ENCODE data around the gene HLTF.
"Not testable (repeated sequence)": the region's sequence is repeated elsewhere in the genome, so short reads cannot be mapped to it uniquely, and the experiment has no call there.

Gene HLTF

DNA sequence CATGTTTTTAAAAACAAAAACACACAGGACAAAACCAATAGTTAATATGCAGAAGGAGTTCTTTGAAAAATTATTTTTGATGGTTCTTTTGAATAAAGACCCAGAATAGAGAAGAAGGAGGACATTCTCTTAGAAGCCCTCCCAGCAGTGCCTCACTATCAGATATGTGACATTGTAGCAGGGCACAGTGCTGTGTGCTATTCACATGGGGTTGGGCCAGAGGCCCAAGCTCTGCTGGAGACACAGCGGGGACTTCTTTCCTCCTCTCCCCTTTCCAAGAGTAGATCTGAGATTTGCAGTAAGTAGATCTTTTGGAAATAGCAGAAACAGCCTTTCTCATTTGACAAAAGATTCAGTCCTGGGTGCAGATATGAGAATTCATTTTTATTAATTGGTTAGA lies 88.7 kb downstream of the HLTF start:
- DNase-seq = no peak
- intact Hi-C loops (cut with DNase I) = no loop called here

DNA sequence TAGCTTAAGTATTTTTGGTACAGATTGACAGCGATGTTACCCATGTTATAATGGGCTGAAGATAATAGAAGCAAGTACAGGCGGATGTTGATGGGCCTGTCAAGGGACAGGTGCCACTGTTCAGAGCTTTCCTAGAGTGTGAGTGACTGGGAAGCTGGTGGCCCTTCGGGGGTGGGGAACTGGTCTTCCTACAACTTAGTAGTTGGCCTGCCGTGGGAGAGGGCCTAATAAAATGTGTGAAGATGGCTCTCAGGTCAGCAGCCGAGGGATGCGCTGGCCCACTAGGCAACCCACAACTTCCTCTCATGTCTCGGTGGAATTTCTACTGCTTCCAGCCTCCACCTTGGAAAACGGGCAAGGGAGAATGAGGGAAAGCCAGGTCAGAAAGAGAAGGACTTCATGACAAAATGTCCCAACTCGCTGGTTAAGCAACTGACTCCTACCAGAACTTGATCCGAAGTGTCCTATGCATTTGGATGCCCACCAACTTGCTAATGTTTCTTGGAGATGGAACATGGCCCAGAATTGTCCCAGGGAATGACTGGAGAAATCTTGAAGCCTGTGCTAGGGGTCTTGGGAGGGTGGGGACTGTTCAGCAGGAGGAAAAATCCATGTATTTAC lies 93.6 kb downstream of the HLTF start:
- DNase-seq = peak in 1 of 10 donors; percentile 67
- intact Hi-C loops (cut with DNase I) = loop anchor here (5.0 kb wide), 1 partner anchor 95 kb away; the partner anchor contains the start of gene HLTF

DNA sequence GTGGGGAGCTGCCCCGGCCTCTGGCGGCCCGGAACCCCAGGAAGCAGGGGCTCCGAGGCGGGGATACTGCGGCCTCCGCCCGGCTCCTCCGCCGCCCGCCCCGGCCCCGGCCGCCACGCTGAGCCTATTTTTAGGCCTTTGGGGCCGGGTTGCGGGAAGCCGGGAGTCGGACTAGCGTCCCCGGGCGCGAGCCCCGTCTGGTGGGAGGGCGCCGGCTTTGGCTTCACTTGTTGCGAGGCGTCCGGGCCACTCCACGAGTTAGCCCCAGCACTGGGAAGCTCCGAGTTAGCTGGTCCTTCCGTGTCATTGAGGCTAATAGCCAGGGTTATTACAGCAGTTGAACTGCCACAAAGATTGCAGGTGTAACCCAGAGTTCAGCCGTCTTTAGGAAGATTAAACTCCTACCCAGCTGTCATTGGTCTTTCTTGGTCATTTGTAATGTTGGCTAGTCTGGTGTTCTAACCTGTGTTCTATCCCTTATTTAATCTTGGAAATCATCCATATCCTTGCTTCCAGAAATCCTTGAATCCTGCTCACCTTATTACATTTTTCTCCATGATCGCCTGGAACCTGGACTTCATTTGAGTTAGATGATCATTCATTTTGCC lies 94.2 kb downstream of the HLTF start:
- intact Hi-C loops (cut with DNase I) = loop anchor here (5.0 kb wide), 1 partner anchor 95 kb away; the partner anchor contains the start of gene HLTF
- peak in 8 of 10 donors; percentile 25 to 87 (median 39) for DNase-seq

DNA sequence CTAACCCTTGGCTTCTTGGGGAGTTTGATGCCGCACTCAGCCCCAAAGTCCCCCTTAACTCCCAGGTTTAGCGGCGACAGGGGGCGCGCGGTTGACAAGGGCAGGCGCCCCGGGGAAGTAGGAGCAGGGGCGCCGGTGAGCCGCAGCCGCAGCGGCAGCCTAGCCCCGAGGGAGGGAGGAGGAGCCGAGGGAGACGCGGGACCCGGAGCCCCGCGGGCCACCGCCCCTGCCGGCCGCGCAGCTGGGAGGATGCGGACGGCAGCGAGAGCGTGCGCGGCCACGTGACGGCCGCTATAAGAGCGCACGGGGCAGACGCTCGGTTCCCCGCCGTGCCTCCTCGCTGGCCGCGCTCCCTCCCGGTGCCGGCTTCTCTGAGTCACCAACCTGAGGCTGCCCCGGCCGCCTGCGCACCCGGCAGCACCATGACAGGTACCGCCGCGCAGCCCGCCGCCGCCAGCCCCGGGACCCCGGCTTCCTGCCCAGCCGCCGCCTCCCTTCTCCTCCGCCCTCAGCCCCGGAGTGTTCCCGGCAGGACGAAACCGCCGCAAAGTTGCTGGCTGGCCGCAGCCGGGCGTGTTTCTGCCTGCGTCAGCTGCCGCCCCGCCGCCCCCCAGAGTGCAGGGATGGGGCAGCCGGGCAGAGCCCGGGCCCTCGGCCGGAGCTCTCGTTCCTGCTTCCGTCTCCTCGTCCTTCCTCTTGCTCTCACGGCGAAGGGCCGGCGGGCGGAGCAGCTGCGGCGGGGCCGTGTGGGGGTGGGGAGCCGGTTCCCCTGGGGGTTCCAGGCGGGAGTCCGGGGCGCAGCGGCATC lies 94.9 kb downstream of the HLTF start, which contains the start of gene GYG1:
Gene GYG1, plus strand, starts transcription at position 322 of the 808 bp plus-strand sequence. Its CDS starts 101 bp downstream, at position 423.
- intact Hi-C loops (cut with DNase I) = loop anchor here (5.0 kb wide), 1 partner anchor 96 kb away; the partner anchor contains the start of gene HLTF

DNA sequence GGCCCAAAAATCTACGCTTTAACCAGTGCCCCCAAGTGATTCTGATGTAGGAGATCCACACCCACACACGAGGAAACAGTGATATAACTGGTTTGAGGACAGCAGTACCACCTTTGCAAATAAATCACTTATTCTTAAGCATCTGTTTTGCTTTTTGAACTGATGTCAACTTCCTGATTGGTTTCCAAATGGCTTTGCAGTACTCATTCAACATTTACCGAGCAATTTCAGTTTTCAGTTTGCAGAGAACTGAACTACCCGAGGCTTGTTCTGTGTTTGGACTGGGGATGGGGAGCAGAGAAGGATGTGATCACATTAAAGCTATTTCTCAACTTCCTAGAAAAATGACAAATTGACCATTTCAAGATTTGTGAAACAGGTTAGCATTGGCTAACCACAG lies 96.1 kb downstream of the HLTF start:
- intact Hi-C loops (cut with DNase I) = loop anchor here (5.0 kb wide), 1 partner anchor 97 kb away; the partner anchor contains the start of gene HLTF
- DNase-seq = no peak

More for the DNA sequence above, 94.9 kb downstream of the HLTF start, which contains the start of gene GYG1:
- DNase-seq = peak; percentile 58 to 96 (median 75)

DNA sequence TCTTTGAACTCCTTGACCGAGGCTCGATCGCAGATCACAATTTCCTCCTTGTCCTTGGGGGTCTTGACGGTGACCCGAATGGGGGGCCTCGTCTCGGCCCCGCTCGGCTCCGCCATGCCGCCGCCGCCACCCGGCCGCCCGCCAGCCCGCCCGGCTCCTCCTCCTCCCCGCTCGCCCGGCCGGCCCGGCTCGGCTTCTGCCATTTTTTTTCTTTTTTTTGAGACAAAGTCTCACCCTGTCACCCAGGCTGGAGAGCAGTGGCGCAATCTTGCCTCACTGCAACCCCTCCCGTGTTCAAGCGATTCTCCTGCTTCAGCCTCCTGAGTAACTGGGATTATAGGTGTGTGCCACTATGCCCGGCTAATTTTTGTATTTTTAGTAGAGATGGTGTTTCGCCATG lies 98.8 kb downstream of the HLTF start:
- DNase-seq; intact Hi-C loops (cut with DNase I): not testable (repeated sequence)

DNA sequence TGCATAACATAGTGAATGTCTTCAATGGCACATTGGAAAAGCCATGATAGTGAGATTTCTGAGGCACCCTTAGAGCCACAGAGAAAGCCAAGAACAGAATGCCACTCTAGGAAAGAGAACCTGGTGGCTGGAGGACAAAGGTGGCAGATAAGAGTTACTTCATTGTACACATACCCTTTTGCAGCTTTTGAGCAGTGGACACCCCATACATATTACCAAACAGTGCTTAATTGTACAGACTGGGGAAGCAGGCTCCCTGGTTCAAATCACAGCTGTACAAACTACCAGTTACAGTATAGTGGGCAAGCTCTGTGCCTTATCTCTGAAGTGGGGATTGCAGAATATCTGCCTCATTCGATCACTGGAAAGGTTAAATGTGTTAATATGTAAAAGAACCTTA lies 105.1 kb downstream of the HLTF start:
- intact Hi-C loops (cut with DNase I) = no loop called here
- DNase-seq = no peak
